ENCODE data around the gene CRKL. TPM values are rescaled to one million over a fixed set of nuclear protein-coding genes. Genes with fewer than 3 reads are reported as not detected.

The CRKL gene
- total and polyA plus RNA-seq, 11 donors: 22.4 to 64.2 (median 52.9) TPM

DNA sequence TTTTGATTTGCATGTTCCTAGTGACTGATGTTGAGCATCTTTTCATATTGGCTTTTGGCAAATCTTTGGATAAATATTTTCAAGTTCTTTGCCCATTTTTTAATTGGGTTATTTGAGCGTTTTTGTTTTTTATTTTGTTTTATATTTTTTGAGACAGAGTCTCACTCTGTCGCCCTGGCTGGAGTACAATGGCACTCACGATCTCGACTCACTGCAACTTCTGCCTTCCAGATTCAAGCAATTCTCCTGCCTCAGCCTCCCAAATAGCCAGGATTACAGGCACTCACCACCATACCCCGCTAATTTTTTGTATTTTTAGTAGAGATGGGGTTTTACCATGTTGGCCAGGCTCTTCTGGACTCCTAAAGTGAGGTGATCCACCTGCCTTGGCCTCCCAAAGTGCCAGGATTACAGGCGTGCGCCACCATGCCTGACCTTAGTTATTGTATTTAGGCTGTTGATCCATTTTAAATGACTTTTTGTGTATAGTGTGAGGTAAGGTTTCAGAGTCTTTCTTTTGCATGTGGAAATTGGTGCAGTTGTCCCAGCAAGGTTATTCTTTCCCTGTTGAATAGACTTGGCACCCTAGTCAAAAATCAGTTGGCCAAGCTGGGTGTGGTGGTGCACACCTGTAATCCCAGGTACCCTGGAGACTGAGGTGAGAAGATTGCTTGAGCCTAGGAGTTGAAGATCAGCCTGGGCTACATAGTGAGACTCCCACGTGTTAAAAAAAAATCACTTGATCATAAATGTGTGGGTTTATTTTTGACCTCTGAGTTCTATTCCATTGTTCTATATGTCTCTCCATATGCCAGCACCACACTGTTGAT lies 26.1 kb downstream of the CRKL start:
- ATAC-seq (no peak), DNase-seq (no peak)
- Histone ChIP-seq H3K4me3 (no peak overlapping the region), H3K9me3 (no peaks in the 10 kb centered on the region), H3K27ac (no peak overlapping the region), H3K27me3 (no peaks in the 10 kb centered on the region), H3K36me3 (peaks cover 0 to 6% (median 0%) of the 10 kb centered on the region in 9 donors), H3K4me1 (peaks cover 0 to 61% (median 42%) of the 10 kb centered on the region in 12 donors)
- no peak for TF ChIP-seq POLR2A (IDR thresholded peaks at IDR 0.05)
- no peak for TF ChIP-seq CTCF (IDR thresholded peaks at IDR 0.05)
- WGBS, 4 donors: 93 to 96% (median 94%) methylated on average over 8 of the region's 8 CpGs
- intact Hi-C loops (cut with DNase I): no loop called here

GRCh38 chr22:20944042-20944441 lies 26.8 kb downstream of the CRKL start:
- TF ChIP-seq CTCF (IDR thresholded peaks at IDR 0.05) (no peak), POLR2A (IDR thresholded peaks at IDR 0.05) (no peak)
- Histone ChIP-seq H3K9me3 (no peaks in the 10 kb centered on the region), H3K4me1 (peaks cover 0 to 60% (median 40%) of the 10 kb centered on the region in 12 donors), H3K27ac (no peak overlapping the region), H3K4me3 (no peak overlapping the region), H3K36me3 (peaks cover 0 to 9% (median 0%) of the 10 kb centered on the region in 9 donors), H3K27me3 (no peaks in the 10 kb centered on the region)
- WGBS, 4 donors: 42 to 62% (median 45%) methylated on average over 1 of the region's 1 CpG
- DNase-seq (no peak), ATAC-seq (no peak)
- intact Hi-C loops (cut with DNase I): no loop called here

DNA sequence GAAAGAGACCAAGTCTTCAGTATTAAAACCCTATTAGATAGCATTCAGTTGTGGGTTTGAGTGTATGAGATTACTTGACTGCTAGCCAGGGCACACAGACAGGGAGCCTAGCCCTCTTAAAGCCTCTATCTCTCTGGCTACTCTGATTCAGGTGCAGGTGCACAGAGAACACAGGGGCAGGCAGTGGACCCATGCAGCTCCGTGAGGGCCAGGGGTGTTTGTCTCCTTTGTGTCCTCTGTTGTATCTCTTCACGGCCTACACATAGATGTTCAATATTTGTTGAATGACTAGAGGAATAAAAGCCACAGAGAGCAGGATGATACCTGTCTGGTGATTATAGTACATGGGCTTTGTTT lies 28.3 kb downstream of the CRKL start:
- Histone ChIP-seq H3K4me1 (peaks cover 0 to 49% (median 30%) of the 10 kb centered on the region in 12 donors), H3K36me3 (peaks cover 0 to 24% (median 12%) of the 10 kb centered on the region in 9 donors), H3K27me3 (no peaks in the 10 kb centered on the region), H3K4me3 (no peak overlapping the region), H3K9me3 (no peaks in the 10 kb centered on the region), H3K27ac (peak overlapping the region in 5 of 12 donors; percentile 12 to 63 (median 29))
- TF ChIP-seq CTCF (IDR thresholded peaks at IDR 0.05): no peak
- no peak for TF ChIP-seq POLR2A (IDR thresholded peaks at IDR 0.05)
- DNase-seq: no peak
- intact Hi-C loops (cut with DNase I): loop anchor here in 1 of 10 donors (5.0 kb wide), 1 partner anchor 37 kb away; the partner anchor contains the start of gene LZTR1
- 71 to 83% (median 76%) methylated on average over 2 of the region's 2 CpGs for WGBS, 4 donors
- ATAC-seq: peak in 2 of 4 donors; percentile 7 to 19

Data from heart left ventricle (tissue), 16 donors.